ENCODE measurements around the gene SYCE1L. TPM values are rescaled to one million over a fixed set of nuclear protein-coding genes. Genes with fewer than 3 reads are reported as not detected.

SYCE1L gene
- total RNA-seq, 1 donor, result not detected

GRCh38 chr16:77250400-77250799, 51.2 kb downstream of the SYCE1L start:
- no peak overlapping the region for H3K4me3 ChIP-seq (ENCODE audit: low read depth, low read length)
- no peak for TF ChIP-seq CTCF (IDR thresholded peaks at IDR 0.05; ENCODE audit: insufficient read depth, low read depth, low read length)
- no peak for DNase-seq (ENCODE audit: low read depth)

Other genes starting within 250 kb of the SYCE1L start
- gene MON1B, start 8.2 kb upstream of the SYCE1L start, total RNA-seq, result 10.4 and 11.0 TPM in 2 replicates
- not detected in 2 replicates for gene ADAMTS18, start 235.6 kb downstream of the SYCE1L start, total RNA-seq

Measured in fibroblast of villous mesenchyme (primary cell).